Measurements from ENCODE around the gene RND1.

DNA sequence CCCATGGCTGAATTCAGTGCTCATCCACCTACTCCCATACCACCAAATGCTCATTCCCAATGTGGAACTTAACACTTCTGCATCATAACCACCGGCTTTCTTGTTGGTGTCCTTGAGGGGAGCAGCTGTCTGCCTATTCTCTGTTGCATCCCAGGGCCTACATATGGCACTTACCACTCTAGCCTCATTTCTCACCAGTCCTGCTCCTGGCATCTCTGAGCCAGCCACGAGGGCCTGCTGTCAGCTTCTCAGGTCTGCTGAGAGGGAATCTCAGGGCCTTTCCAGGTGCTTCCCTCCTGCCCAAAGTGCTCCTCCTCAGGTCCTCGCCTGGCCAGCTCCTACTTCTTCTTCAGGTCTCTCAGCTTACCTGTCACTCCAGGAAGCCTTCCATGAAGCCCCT, 24.0 kb upstream of the RND1 start:
- TF ChIP-seq EP300 (IDR thresholded peaks at IDR 0.05) (no peak), POLR2AphosphoS5 (IDR thresholded peaks at IDR 0.05) (no peak), POLR2A (IDR thresholded peaks at IDR 0.05) (no peak)
- TF ChIP-seq, protein P1, sequence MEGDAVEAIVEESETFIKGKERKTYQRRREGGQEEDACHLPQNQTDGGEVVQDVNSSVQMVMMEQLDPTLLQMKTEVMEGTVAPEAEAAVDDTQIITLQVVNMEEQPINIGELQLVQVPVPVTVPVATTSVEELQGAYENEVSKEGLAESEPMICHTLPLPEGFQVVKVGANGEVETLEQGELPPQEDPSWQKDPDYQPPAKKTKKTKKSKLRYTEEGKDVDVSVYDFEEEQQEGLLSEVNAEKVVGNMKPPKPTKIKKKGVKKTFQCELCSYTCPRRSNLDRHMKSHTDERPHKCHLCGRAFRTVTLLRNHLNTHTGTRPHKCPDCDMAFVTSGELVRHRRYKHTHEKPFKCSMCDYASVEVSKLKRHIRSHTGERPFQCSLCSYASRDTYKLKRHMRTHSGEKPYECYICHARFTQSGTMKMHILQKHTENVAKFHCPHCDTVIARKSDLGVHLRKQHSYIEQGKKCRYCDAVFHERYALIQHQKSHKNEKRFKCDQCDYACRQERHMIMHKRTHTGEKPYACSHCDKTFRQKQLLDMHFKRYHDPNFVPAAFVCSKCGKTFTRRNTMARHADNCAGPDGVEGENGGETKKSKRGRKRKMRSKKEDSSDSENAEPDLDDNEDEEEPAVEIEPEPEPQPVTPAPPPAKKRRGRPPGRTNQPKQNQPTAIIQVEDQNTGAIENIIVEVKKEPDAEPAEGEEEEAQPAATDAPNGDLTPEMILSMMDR (IDR thresholded peaks at IDR 0.05) = no peak
